ENCODE measurements around the gene COG3.

The COG3 gene

GRCh38 chr13:45500492-45501174 is 35.9 kb downstream of the COG3 start:
- H3K4me2 ChIP-seq (ENCODE audit: low read depth, low read length), result no peak overlapping the region
- H3F3A ChIP-seq (ENCODE audit: insufficient read depth, low read length), result no peaks in the 10 kb centered on the region
- no peak for TF ChIP-seq EZH2phosphoT487 (IDR thresholded peaks at IDR 0.05; ENCODE audit: low read length)
- TF ChIP-seq EZH2 (optimal IDR thresholded peaks at IDR 0.05; ENCODE audit: low read depth, low read length), result no peak
- TF ChIP-seq CTCF (IDR thresholded peaks at IDR 0.05; ENCODE audit: low read length), result no peak
- H3K36me3 ChIP-seq (replicated peaks; ENCODE audit: insufficient read depth, low read length), result no peaks in the 10 kb centered on the region
- no peak overlapping the region for H3K9ac ChIP-seq (ENCODE audit: low read length)
- no peaks in the 10 kb centered on the region for H3K9me3 ChIP-seq (replicated peaks; ENCODE audit: insufficient read depth, low read length)
- H3K79me2 ChIP-seq (ENCODE audit: low read length), result no peaks in the 10 kb centered on the region
- no peak overlapping the region for H3K4me3 ChIP-seq (ENCODE audit: low read length)
- no peaks in the 10 kb centered on the region for H4K20me1 ChIP-seq (ENCODE audit: insufficient read depth, low read length)
- H3K4me1 ChIP-seq (ENCODE audit: low read length), result no peaks in the 10 kb centered on the region
- H3K27ac ChIP-seq (ENCODE audit: low read length), result no peak overlapping the region
- H2AFZ ChIP-seq (ENCODE audit: low read length), result no peak overlapping the region
- no peaks in the 10 kb centered on the region for H3K27me3 ChIP-seq (replicated peaks; ENCODE audit: insufficient read depth, low read length)
- no peaks in the 10 kb centered on the region for H3K9me2 ChIP-seq (replicated peaks; ENCODE audit: insufficient read depth, low read length)
- no peak for DNase-seq

GRCh38 chr13:45501175-45501526 is 36.4 kb downstream of the COG3 start:
- Histone ChIP-seq H3K79me2 (ENCODE audit: low read length) (no peaks in the 10 kb centered on the region), H3K36me3 (replicated peaks; ENCODE audit: insufficient read depth, low read length) (no peaks in the 10 kb centered on the region), H3K4me1 (ENCODE audit: low read length) (no peaks in the 10 kb centered on the region), H3K9me2 (replicated peaks; ENCODE audit: insufficient read depth, low read length) (no peaks in the 10 kb centered on the region), H3F3A (ENCODE audit: insufficient read depth, low read length) (no peaks in the 10 kb centered on the region), H3K9me3 (replicated peaks; ENCODE audit: insufficient read depth, low read length) (no peaks in the 10 kb centered on the region), H3K9ac (ENCODE audit: low read length) (no peak overlapping the region), H3K27ac (ENCODE audit: low read length) (no peak overlapping the region), H3K4me2 (ENCODE audit: low read depth, low read length) (no peak overlapping the region), H3K27me3 (replicated peaks; ENCODE audit: insufficient read depth, low read length) (no peaks in the 10 kb centered on the region), H2AFZ (ENCODE audit: low read length) (no peak overlapping the region), H4K20me1 (ENCODE audit: insufficient read depth, low read length) (no peaks in the 10 kb centered on the region), H3K4me3 (ENCODE audit: low read length) (no peak overlapping the region)
- DNase-seq, result no peak
- TF ChIP-seq CTCF (IDR thresholded peaks at IDR 0.05; ENCODE audit: low read length) (no peak), EZH2 (optimal IDR thresholded peaks at IDR 0.05; ENCODE audit: low read depth, low read length) (no peak), EZH2phosphoT487 (IDR thresholded peaks at IDR 0.05; ENCODE audit: low read length) (no peak)

GRCh38 chr13:45503658-45504057 is 38.9 kb downstream of the COG3 start:
- no peaks in the 10 kb centered on the region for H3F3A ChIP-seq (ENCODE audit: insufficient read depth, low read length)
- H3K4me1 ChIP-seq (ENCODE audit: low read length), result no peaks in the 10 kb centered on the region
- H3K79me2 ChIP-seq (ENCODE audit: low read length), result no peaks in the 10 kb centered on the region
- DNase-seq, result no peak
- H3K36me3 ChIP-seq (replicated peaks; ENCODE audit: insufficient read depth, low read length), result no peaks in the 10 kb centered on the region
- no peak overlapping the region for H3K4me3 ChIP-seq (ENCODE audit: low read length)
- TF ChIP-seq EZH2phosphoT487 (IDR thresholded peaks at IDR 0.05; ENCODE audit: low read length), result no peak
- no peak for TF ChIP-seq EZH2 (optimal IDR thresholded peaks at IDR 0.05; ENCODE audit: low read depth, low read length)
- no peak for TF ChIP-seq CTCF (IDR thresholded peaks at IDR 0.05; ENCODE audit: low read length)
- H3K9me3 ChIP-seq (replicated peaks; ENCODE audit: insufficient read depth, low read length), result no peaks in the 10 kb centered on the region
- no peaks in the 10 kb centered on the region for H3K9me2 ChIP-seq (replicated peaks; ENCODE audit: insufficient read depth, low read length)
- H4K20me1 ChIP-seq (ENCODE audit: insufficient read depth, low read length), result no peaks in the 10 kb centered on the region
- no peak overlapping the region for H3K4me2 ChIP-seq (ENCODE audit: low read depth, low read length)
- no peak overlapping the region for H3K9ac ChIP-seq (ENCODE audit: low read length)
- H3K27me3 ChIP-seq (replicated peaks; ENCODE audit: insufficient read depth, low read length), result no peaks in the 10 kb centered on the region
- H2AFZ ChIP-seq (ENCODE audit: low read length), result no peak overlapping the region
- H3K27ac ChIP-seq (ENCODE audit: low read length), result no peak overlapping the region

Data from MM.1S (cell line).